ENCODE data around the gene UST. TPM values are rescaled to one million over a fixed set of nuclear protein-coding genes. Genes with fewer than 3 reads are reported as not detected.
"Not testable (repeated sequence)": the region's sequence is repeated elsewhere in the genome, so short reads cannot be mapped to it uniquely, and the experiment has no call there.

The UST gene
- total RNA-seq, 4 donors from 2014 or later = 4.8 to 9.0 (median 7.8) TPM

DNA sequence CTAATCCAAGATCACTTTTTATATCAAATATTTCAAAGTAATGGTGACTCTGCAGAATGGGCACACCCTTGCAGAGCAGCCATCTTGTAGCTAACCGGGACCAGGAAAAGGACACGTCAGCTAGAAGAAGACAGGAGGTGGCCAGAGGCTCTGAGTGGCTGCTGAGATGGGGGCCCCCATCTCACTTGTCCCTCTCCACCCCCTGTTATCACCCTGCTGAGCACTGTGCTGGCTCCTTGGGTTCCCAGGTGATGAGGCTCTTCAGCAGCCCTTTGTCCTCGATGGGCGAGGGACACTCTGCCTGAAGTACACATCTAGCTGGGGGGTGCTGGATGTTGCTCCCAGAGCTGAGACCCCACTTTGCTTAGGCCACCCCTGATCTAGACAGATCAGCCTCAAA, 126.3 kb downstream of the UST start:
- intact Hi-C loops (cut with DNase I; ENCODE audit: low total_unique reads) (no loop called here), in situ Hi-C loops (cut with MboI; ENCODE audit: low pct_ligation_motif_present in 1 of 4, low pct_unique_long_range_greater_than_20kb in 1 of 4, low sequenced_read_pairs in 3 of 4) (no loop called here)
- WGBS, 2 donors (ENCODE audit: low coverage in 1 of 2) = 96% methylated on average over 4 of the region's 4 CpGs; no CpG with 5 or more reads in 1 of the 2 donors
- Histone ChIP-seq H3K27ac (no peak overlapping the region), H3K36me3 (no peaks in the 10 kb centered on the region), H3K4me1 (no peaks in the 10 kb centered on the region), H3K9me3 (no peaks in the 10 kb centered on the region), H3K27me3 (no peaks in the 10 kb centered on the region), H3K4me3 (no peak overlapping the region)
- TF ChIP-seq POLR2A (IDR thresholded peaks at IDR 0.05) (no peak), EP300 (IDR thresholded peaks at IDR 0.05; ENCODE audit: low read depth) (no peak), POLR2AphosphoS5 (IDR thresholded peaks at IDR 0.05) (no peak)
- TF ChIP-seq, protein P1, sequence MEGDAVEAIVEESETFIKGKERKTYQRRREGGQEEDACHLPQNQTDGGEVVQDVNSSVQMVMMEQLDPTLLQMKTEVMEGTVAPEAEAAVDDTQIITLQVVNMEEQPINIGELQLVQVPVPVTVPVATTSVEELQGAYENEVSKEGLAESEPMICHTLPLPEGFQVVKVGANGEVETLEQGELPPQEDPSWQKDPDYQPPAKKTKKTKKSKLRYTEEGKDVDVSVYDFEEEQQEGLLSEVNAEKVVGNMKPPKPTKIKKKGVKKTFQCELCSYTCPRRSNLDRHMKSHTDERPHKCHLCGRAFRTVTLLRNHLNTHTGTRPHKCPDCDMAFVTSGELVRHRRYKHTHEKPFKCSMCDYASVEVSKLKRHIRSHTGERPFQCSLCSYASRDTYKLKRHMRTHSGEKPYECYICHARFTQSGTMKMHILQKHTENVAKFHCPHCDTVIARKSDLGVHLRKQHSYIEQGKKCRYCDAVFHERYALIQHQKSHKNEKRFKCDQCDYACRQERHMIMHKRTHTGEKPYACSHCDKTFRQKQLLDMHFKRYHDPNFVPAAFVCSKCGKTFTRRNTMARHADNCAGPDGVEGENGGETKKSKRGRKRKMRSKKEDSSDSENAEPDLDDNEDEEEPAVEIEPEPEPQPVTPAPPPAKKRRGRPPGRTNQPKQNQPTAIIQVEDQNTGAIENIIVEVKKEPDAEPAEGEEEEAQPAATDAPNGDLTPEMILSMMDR (IDR thresholded peaks at IDR 0.05) = no peak
- no peak for DNase-seq

DNA sequence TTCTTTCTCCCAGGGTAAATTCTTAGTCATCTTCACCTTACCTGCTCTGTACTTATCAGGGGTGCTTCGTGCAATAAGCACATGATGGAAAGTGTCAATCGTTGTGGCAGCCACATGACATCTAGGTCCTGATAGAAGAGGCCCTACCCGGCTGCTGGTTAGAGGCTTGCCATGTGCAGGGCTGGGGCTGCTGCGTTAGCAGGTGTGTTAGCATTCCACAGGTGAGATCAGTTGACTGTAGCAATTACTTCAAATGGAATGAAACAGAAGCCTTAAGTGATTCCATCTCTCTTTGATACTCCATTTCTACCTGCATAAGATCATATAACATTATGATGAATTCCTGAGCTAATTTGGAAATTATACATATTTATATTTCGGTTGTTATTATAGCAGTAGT, 127.0 kb downstream of the UST start:
- Histone ChIP-seq H3K27ac (no peak overlapping the region), H3K27me3 (no peaks in the 10 kb centered on the region), H3K4me3 (no peak overlapping the region), H3K4me1 (no peaks in the 10 kb centered on the region), H3K9me3 (no peaks in the 10 kb centered on the region), H3K36me3 (no peaks in the 10 kb centered on the region)
- intact Hi-C loops (cut with DNase I; ENCODE audit: low total_unique reads) = no loop called here
- DNase-seq = no peak
- in situ Hi-C loops (cut with MboI; ENCODE audit: low pct_ligation_motif_present in 1 of 4, low pct_unique_long_range_greater_than_20kb in 1 of 4, low sequenced_read_pairs in 3 of 4) = no loop called here
- TF ChIP-seq EP300 (IDR thresholded peaks at IDR 0.05; ENCODE audit: low read depth) (no peak), POLR2AphosphoS5 (IDR thresholded peaks at IDR 0.05) (no peak), POLR2A (IDR thresholded peaks at IDR 0.05) (no peak)
- TF ChIP-seq, protein P1 (IDR thresholded peaks at IDR 0.05) = no peak
- WGBS, 2 donors (ENCODE audit: low coverage in 1 of 2) = 78 to 80% methylated on average over 3 to 5 of the region's 5 CpGs

DNA sequence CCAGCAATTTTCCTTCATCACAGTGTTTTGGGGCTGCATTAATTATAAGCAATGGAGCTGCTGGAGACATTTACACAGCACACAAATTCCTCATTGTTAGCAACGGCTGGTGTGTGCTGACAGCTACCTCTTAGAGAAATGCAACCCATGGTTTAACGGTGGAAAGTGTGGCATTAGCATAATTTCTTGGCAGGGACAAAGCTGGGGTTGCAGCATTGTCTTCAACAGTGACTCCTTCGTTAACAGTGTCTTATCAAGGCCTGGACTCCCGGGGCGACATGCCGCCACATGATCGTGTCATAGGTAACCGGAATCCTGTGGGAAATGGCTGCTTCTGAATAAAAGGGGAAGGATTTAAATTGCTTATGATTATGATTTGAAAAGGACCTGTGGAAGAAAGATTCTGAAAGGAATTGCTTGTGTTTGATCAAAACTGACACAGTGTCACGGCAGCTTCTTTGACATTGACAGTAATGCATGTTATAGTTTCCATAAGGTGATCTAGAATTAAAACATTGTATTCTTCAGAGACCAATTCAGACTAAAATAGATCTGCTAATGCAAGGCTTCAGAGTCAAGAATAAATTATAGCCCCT, 128.0 kb downstream of the UST start:
- no peaks in the 10 kb centered on the region for H3K27me3 ChIP-seq
- no peaks in the 10 kb centered on the region for H3K4me1 ChIP-seq
- no peaks in the 10 kb centered on the region for H3K36me3 ChIP-seq
- H3K9me3 ChIP-seq = no peaks in the 10 kb centered on the region
- in situ Hi-C loops (cut with MboI; ENCODE audit: low pct_ligation_motif_present in 1 of 4, low pct_unique_long_range_greater_than_20kb in 1 of 4, low sequenced_read_pairs in 3 of 4) = no loop called here
- no peak overlapping the region for H3K27ac ChIP-seq
- 78 to 81% methylated on average over 7 to 9 of the region's 9 CpGs for WGBS, 2 donors (ENCODE audit: low coverage in 1 of 2)
- TF ChIP-seq, protein P1 (IDR thresholded peaks at IDR 0.05) = no peak
- TF ChIP-seq POLR2AphosphoS5 (IDR thresholded peaks at IDR 0.05) (no peak), EP300 (IDR thresholded peaks at IDR 0.05; ENCODE audit: low read depth) (no peak), POLR2A (IDR thresholded peaks at IDR 0.05) (no peak)
- no peak overlapping the region for H3K4me3 ChIP-seq
- no peak for DNase-seq
- intact Hi-C loops (cut with DNase I; ENCODE audit: low total_unique reads) = no loop called here

DNA sequence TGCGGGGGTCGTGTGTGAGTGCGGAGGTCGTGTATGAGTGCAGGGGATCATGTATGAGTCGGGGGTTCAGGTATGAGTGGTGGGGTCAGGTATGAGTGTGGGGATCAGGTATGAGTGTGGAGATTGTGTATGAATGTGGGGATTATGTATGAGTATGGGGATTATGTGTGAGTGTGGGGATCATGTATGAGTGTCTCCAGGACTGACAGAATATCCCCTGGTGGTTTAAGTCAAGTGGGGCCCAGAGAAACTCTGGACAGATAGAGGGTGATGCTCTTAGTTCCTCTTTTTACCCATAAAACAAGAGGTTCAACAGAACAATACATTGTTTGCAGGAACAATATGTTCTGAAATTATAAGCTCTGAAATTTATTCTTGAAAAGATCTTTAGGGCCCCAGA, 131.9 kb downstream of the UST start:
- Histone ChIP-seq H3K36me3 (no peaks in the 10 kb centered on the region), H3K9me3 (no peaks in the 10 kb centered on the region), H3K4me1 (no peaks in the 10 kb centered on the region), H3K27ac (no peak overlapping the region), H3K4me3 (no peak overlapping the region), H3K27me3 (no peaks in the 10 kb centered on the region)
- in situ Hi-C loops (cut with MboI; ENCODE audit: low pct_ligation_motif_present in 1 of 4, low pct_unique_long_range_greater_than_20kb in 1 of 4, low sequenced_read_pairs in 3 of 4) (no loop called here), intact Hi-C loops (cut with DNase I; ENCODE audit: low total_unique reads) (no loop called here)
- no peak for DNase-seq
- no peak for TF ChIP-seq EP300 (IDR thresholded peaks at IDR 0.05; ENCODE audit: low read depth)
- TF ChIP-seq, protein P1 (IDR thresholded peaks at IDR 0.05) = no peak
- TF ChIP-seq POLR2A (IDR thresholded peaks at IDR 0.05) = no peak
- TF ChIP-seq POLR2AphosphoS5 (IDR thresholded peaks at IDR 0.05) = no peak
- WGBS, 2 donors (ENCODE audit: low coverage in 1 of 2) = 70 to 98% methylated on average over 5 of the region's 5 CpGs

DNA sequence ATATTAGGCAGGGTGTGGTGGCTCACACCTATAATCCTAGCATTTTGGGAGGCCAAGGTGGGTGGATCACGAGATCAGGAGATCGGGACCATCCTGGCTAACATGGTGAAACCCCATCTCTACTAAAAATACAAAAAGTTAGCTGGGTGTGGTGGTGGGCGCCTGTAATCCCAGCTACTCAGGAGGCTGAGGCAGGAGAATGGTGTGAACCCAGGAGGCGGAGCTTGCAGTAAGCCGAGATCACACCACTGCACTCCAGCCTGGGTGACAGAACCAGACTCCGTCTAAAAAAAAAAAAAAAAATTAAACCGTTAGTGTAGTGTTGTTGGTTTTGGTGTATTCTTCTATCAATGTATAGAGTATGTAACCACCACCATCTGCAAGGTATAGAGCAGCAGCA, 133.9 kb downstream of the UST start:
- WGBS, 2 donors (ENCODE audit: low coverage in 1 of 2) = 88 to 90% methylated on average over 6 to 7 of the region's 7 CpGs
- DNase-seq; intact Hi-C loops (cut with DNase I; ENCODE audit: low total_unique reads): not testable (repeated sequence)

More for the DNA sequence above, 133.9 kb downstream of the UST start:
- H3K9me3 ChIP-seq; in situ Hi-C loops (cut with MboI; ENCODE audit: low pct_ligation_motif_present in 1 of 4, low pct_unique_long_range_greater_than_20kb in 1 of 4, low sequenced_read_pairs in 3 of 4); H3K4me1 ChIP-seq; H3K4me3 ChIP-seq; H3K27ac ChIP-seq; H3K36me3 ChIP-seq; H3K27me3 ChIP-seq: not testable (repeated sequence)
